K562 (cell line): ENCODE data around the gene C4orf50. TPM values are rescaled to one million over a fixed set of nuclear protein-coding genes. Genes with fewer than 3 reads are reported as not detected.

Experiments used
- ATAC-seq: fragments of 200-7000 bp; cut with Tn5 transposase; 3 replicates; pipeline ENCODE4 v1.9.1; 2020; ENCODE audit warnings: moderate library complexity
- BruUV-seq: library from RNA; stranded (reverse); fragments of 400-500 nt; replicated peaks from 2 replicates; lab custom pipeline; 2021; lab: Mats Ljungman, UMichigan
- CTCF ChIA-PET: fragments of 300-600 bp; formaldehyde crosslinking; extraction: SDS; loops from one replicate; lab custom pipeline; 2021; ENCODE audit warnings: low intra/inter-chr PET ratio; lab: Yijun Ruan, JAX
- POLR2A ChIA-PET: fragments of 300-600, 350-650 bp; sonication (Branson Sonifier 250); formaldehyde crosslinking; extraction: SDS; loops from one replicate; lab custom pipeline; 2021; ENCODE audit warnings: antibody characterized with exemption, inconsistent platforms; lab: Yijun Ruan, JAX
- DNase-seq, 4 experiments: peaks; one replicate each; pipeline versions ENCODE4 v3.0.0 to v3.0.0-alpha.2; 2011 to 2018; ENCODE audit warnings: low spot score in 3 of 4, mixed read lengths in 3 of 4; ENCODE audit errors: extremely low read depth in 1 of 4
- FAIRE-seq: peaks from 2 replicates; lab custom pipeline; 2011; peaks lifted over from hg19 to GRCh38; lab: Jason Lieb, UNC
- H2AFZ ChIP-seq: 2 replicates; pipeline ENCODE4 v1.6.0; 2011; ENCODE audit warnings: low read depth, low read length, control low read depth, inconsistent platforms
- H3K27ac ChIP-seq: fragments of 200-600 bp; 3 replicates; pipeline ENCODE4 v1.8.0; 2011; ENCODE audit warnings: low read depth, mild to moderate bottlenecking, control low read depth, inconsistent platforms, low read length, moderate library complexity, mixed read lengths; ENCODE audit errors: extremely low read depth
- H3K27me3 ChIP-seq, 2 experiments: fragments of 300-600 bp in 1 of 2; 2 replicates in 1 of 2; 3 replicates in 1 of 2; pipeline versions ENCODE4 v1.6.0 to v1.8.0; 2011; ENCODE audit warnings: inconsistent platforms in 2 of 2, low read length in 2 of 2, mild to moderate bottlenecking in 1 of 2, mixed read lengths in 1 of 2, moderate library complexity in 1 of 2; ENCODE audit not compliant: control insufficient read depth in 2 of 2, insufficient read depth in 2 of 2
- H3K36me3 ChIP-seq: fragments of 300-600 bp; 3 replicates; pipeline ENCODE4 v1.8.0; 2011; ENCODE audit warnings: mild to moderate bottlenecking, low read length, inconsistent platforms; ENCODE audit not compliant: control insufficient read depth, insufficient read depth
- H3K4me1 ChIP-seq, 2 experiments: fragments of 200-600 bp in 1 of 2; replicated peaks in 1 of 2; 2 replicates in 1 of 2; 3 replicates in 1 of 2; pipeline versions ENCODE4 v1.5.1 to v1.8.0; 2011; ENCODE audit warnings: inconsistent platforms in 2 of 2, low read length in 2 of 2, mild to moderate bottlenecking in 1 of 2, mixed read lengths in 1 of 2, moderate library complexity in 1 of 2; ENCODE audit not compliant: control insufficient read depth in 2 of 2, insufficient read depth in 2 of 2
- H3K4me2 ChIP-seq: 2 replicates; pipeline ENCODE4 v1.6.1; 2011; ENCODE audit warnings: low read length, control low read depth, inconsistent platforms, mixed read lengths; ENCODE audit not compliant: insufficient read depth
- H3K4me3 ChIP-seq: fragments of 200-600 bp; sonication (generic), shearing (Covaris generic); 2 replicates; pipeline ENCODE4 v1.5.1; 2016; ENCODE audit warnings: control low read depth, inconsistent platforms
- H3K79me2 ChIP-seq: fragments of 200-600 bp; 3 replicates; pipeline ENCODE4 v1.8.0; 2011; ENCODE audit warnings: low read length, inconsistent platforms; ENCODE audit not compliant: control insufficient read depth, insufficient read depth
- H3K9ac ChIP-seq, 2 experiments: 2 replicates each; pipeline versions ENCODE4 v1.6.0 to v1.6.1; 2011; ENCODE audit warnings: low read depth in 2 of 2, low read length in 2 of 2, control low read depth in 1 of 2, inconsistent platforms in 1 of 2, mild to moderate bottlenecking in 1 of 2, mixed read lengths in 1 of 2; ENCODE audit not compliant: insufficient read depth in 1 of 2
- H3K9me1 ChIP-seq: one replicate; pipeline ENCODE4 v1.6.0; 2011; ENCODE audit warnings: inconsistent platforms, mild to moderate bottlenecking, low read length, moderate library complexity; ENCODE audit not compliant: control insufficient read depth, insufficient read depth
- H3K9me3 ChIP-seq: replicated peaks from 2 replicates; pipeline ENCODE4 v1.5.1; 2011; ENCODE audit warnings: low read depth, low read length, inconsistent platforms; ENCODE audit not compliant: control insufficient read depth, insufficient read depth
- H4K20me1 ChIP-seq: replicated peaks from 2 replicates; pipeline ENCODE4 v1.6.1; 2011; ENCODE audit warnings: low read length, inconsistent platforms, mixed read lengths; ENCODE audit not compliant: control insufficient read depth, insufficient read depth
- HNRNPLL ChIP-seq: fragments of 200-400 bp; formaldehyde crosslinking; IDR thresholded peaks from 2 replicates; pipeline ENCODE4 v1.6.1; 2017; ENCODE audit warnings: low read length, low read depth, mild to moderate bottlenecking; ENCODE audit not compliant: poor library complexity, severe bottlenecking
- MTA3 ChIP-seq: fragments of 450-650 bp; formaldehyde crosslinking; IDR thresholded peaks from 2 replicates; pipeline ENCODE4 v1.6.1; 2017; ENCODE audit warnings: mild to moderate bottlenecking, borderline replicate concordance
- NRF1 ChIP-seq, 2 experiments: fragments of 450-650 bp; IDR thresholded peaks in 1 of 2; conservative IDR thresholded peaks in 1 of 2; 2 replicates each; pipeline ENCODE4 v1.6.1; 2014; ENCODE audit warnings: mild to moderate bottlenecking in 2 of 2
- PRDM10 ChIP-seq: fragments of 450-650 bp; IDR thresholded peaks from 2 replicates; pipeline ENCODE4 v1.6.1; 2018; ENCODE audit not compliant: partially characterized antibody
- WGBS: fragments of 100-300 bp; shearing (Covaris generic); methylation state at CpG from one replicate; pipeline ENCODE4 v1.1.6; 2016; ENCODE audit warnings: low coverage, mixed read lengths; ENCODE audit not compliant: insufficient coverage; ENCODE audit errors: missing lambda C conversion rate; 5-methylcytosine and 5-hydroxymethylcytosine counted together
- in situ Hi-C: fragments of 300-500 bp; cut with MboI; formaldehyde crosslinking; loops from 4 replicates; pipeline ENCODE4 v1.15.0; 2018; ENCODE audit warnings: inconsistent platforms, mixed read lengths
- intact Hi-C: fragments of 100-400 bp; cut with micrococcal nuclease; formaldehyde crosslinking; loops from 2 replicates; pipeline ENCODE4 v1.14.2; 2022
- polyA plus RNA-seq, 8 experiments: library from polyadenylated mRNA; depleted of rRNA in 4 of 8; stranded (reverse) in 5 of 8; unstranded in 3 of 8; fragments of >200 nt; fragmentation: Nextera tagmentation in 2 of 8; fragmentation: Illumina TruSeq in 1 of 8; extraction: Ambion mirVana in 2 of 8; extraction: Trizol in 1 of 8; gene quantifications; 2 replicates each; pipeline versions ENCODE4 v1.2.1 to v1.2.3, GENCODE V29; 2011 to 2014; ENCODE audit warnings: inconsistent platforms in 1 of 8, missing spikeins in 1 of 8
- total RNA-seq, 7 experiments: library from RNA; depleted of rRNA in 6 of 7; stranded (reverse); fragments of >200 nt in 6 of 7; fragmentation: Illumina TruSeq in 2 of 7; extraction: Trizol in 2 of 7; gene quantifications; 2 replicates each; pipeline versions ENCODE4 v1.2.1 to v1.2.3, GENCODE V29; 2011 to 2021; ENCODE audit warnings: low replicate concordance in 1 of 7

The C4orf50 gene
- total and polyA plus RNA-seq, 9 of the 15 experiments (the other 6 are each of a cell fraction or from before 2014, with no cell fraction given), result not detected

GRCh38 chr4:5890063-5890727, 128.0 kb downstream of the C4orf50 start:
- in situ Hi-C loops, result no loop called here
- no peaks in the 10 kb centered on the region for H3K36me3 ChIP-seq
- H3K4me3 ChIP-seq, result no peak overlapping the region
- no peak overlapping the region for H3K4me2 ChIP-seq
- no peak for ATAC-seq
- no peaks in the 10 kb centered on the region for H3K79me2 ChIP-seq
- no peaks in the 10 kb centered on the region for H3K9me1 ChIP-seq
- H2AFZ ChIP-seq, result no peak overlapping the region
- no peak overlapping the region for H3K27ac ChIP-seq
- BruUV-seq, result no TSS peak
- no peak for FAIRE-seq
- intact Hi-C loops, result no loop called here
- ChIA-PET POLR2A (no interaction called here), CTCF (no interaction called here)
- no peaks in the 10 kb centered on the region for H3K9me3 ChIP-seq
- 9% methylated on average over 28 of the region's 41 CpGs for WGBS
- no peak overlapping the region for H3K9ac ChIP-seq
- 0 out of 4 replicates have a peak, but pooled peaks of 1 of the 2 experiments have one; percentile 13 for TF ChIP-seq NRF1 (conservative IDR thresholded peaks at IDR 0.05 in 1 of 2, IDR thresholded peaks at IDR 0.05 in 1 of 2)
- TF ChIP-seq HNRNPLL, result no peak
- TF ChIP-seq MTA3, result no peak
- no peak for TF ChIP-seq PRDM10
- no peak for DNase-seq
- no peaks in the 10 kb centered on the region; the same call in 1 of the 2 replicates for H4K20me1 ChIP-seq
- H3K27me3 ChIP-seq, result peaks cover 0 to 24% of the 10 kb centered on the region in 2 experiments; a peak in 2 of 5 replicates
- H3K4me1 ChIP-seq, result peaks cover 0 to 22% of the 10 kb centered on the region in 2 experiments; a peak in 2 of 5 replicates
